ENCODE measurements around the gene OSBPL1A. TPM values are rescaled to one million over a fixed set of nuclear protein-coding genes. Genes with fewer than 3 reads are reported as not detected.
A peak's percentile ranks its signal among the peaks of the same experiment; 100 is the strongest.

Gene OSBPL1A
- total RNA-seq, 1 experiment from 2014 or later = 53.1 TPM

GRCh38 chr18:24414349-24415003 is 16.9 kb upstream of the OSBPL1A start (continued):
- no peak for TF ChIP-seq ATF3 (CRISPR knock-in tag; conservative IDR thresholded peaks at IDR 0.05)
- no peak for TF ChIP-seq TEAD4 (CRISPR knock-in tag; IDR thresholded peaks at IDR 0.05)
- no peak for TF ChIP-seq CBFB (CRISPR knock-in tag; IDR thresholded peaks at IDR 0.05; ENCODE audit: low read depth)
- no peak for TF ChIP-seq ZNF396 (CRISPR knock-in tag; IDR thresholded peaks at IDR 0.05; ENCODE audit: borderline replicate concordance)
- no peak for TF ChIP-seq TP53 (CRISPR knock-in tag; IDR thresholded peaks at IDR 0.05)
- no peak for TF ChIP-seq ZNF512 (CRISPR knock-in tag; IDR thresholded peaks at IDR 0.05; ENCODE audit: borderline replicate concordance)

DNA sequence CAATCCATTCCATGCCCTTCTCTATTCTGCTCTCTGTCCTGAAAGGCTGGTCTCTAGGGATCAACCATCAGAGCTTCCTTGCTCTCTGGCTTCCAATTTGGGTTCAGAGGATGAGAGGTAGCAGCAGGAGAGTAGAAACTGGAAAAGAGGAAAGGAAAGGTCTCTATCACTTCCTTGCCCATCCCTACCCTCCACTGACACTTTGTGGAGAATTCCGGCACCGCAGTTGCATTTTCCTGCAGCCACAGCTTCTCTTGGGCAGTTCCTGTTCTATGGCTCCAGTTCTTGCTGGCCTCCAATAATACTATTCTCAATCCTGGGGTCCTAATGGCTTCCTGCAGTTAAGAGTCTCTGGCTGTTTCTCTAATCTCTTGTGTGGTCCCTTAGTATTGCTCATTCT is 15.5 kb upstream of the OSBPL1A start:
- Mint-ChIP-seq H3K4me3 (no peak overlapping the region), H3K27ac (no peak overlapping the region), H3K27me3 (ENCODE audit: low read depth) (peaks cover 9% of the 10 kb centered on the region), H3K4me1 (peaks cover 19% of the 10 kb centered on the region), H3K36me3 (no peaks in the 10 kb centered on the region), H3K9me3 (no peaks in the 10 kb centered on the region)
- ChIA-PET CTCF (interaction anchor here (0.5 to 4.4 kb wide), 18 partner anchors 13 to 577 kb away, joined by 3 to 51 read pairs (median 5); partner anchors contain the start of gene IMPACT), POLR2A (interaction anchor here (0.6 kb wide), 1 partner anchor 931 kb away, joined by 3 read pairs; no protein-coding TSS in a partner anchor)
- TF ChIP-seq ZNF416 (CRISPR knock-in tag; IDR thresholded peaks at IDR 0.05) = no peak
- no peak for TF ChIP-seq MYBL2 (CRISPR knock-in tag; IDR thresholded peaks at IDR 0.05)
- TF ChIP-seq ESRRA (CRISPR knock-in tag; IDR thresholded peaks at IDR 0.05; ENCODE audit: borderline replicate concordance) = no peak
- no peak for TF ChIP-seq ZNF423 (CRISPR knock-in tag; IDR thresholded peaks at IDR 0.05)
- TF ChIP-seq CREB1 (CRISPR knock-in tag; IDR thresholded peaks at IDR 0.05) = no peak
- no peak for TF ChIP-seq HMGA2 (CRISPR knock-in tag; IDR thresholded peaks at IDR 0.05)
- TF ChIP-seq ARID4B (CRISPR knock-in tag; IDR thresholded peaks at IDR 0.05; ENCODE audit: borderline replicate concordance) = no peak
- TF ChIP-seq ZNF121 (CRISPR knock-in tag; IDR thresholded peaks at IDR 0.05) = no peak
- TF ChIP-seq IRF2 (CRISPR knock-in tag; IDR thresholded peaks at IDR 0.05; ENCODE audit: borderline replicate concordance, low read depth) = no peak
- no peak for TF ChIP-seq ZNF281 (CRISPR knock-in tag; IDR thresholded peaks at IDR 0.05)
- TF ChIP-seq, protein P1, sequence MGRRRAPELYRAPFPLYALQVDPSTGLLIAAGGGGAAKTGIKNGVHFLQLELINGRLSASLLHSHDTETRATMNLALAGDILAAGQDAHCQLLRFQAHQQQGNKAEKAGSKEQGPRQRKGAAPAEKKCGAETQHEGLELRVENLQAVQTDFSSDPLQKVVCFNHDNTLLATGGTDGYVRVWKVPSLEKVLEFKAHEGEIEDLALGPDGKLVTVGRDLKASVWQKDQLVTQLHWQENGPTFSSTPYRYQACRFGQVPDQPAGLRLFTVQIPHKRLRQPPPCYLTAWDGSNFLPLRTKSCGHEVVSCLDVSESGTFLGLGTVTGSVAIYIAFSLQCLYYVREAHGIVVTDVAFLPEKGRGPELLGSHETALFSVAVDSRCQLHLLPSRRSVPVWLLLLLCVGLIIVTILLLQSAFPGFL (CRISPR knock-in tag; IDR thresholded peaks at IDR 0.05; ENCODE audit: borderline replicate concordance) = no peak
- DNase-seq (ENCODE audit: low spot score) (peak; percentile 58), ATAC-seq (peak; percentile 85)

Data from WTC11 (cell line).